Natural killer cell (primary cell): ENCODE data around the gene RGCC. TPM values are rescaled to one million over a fixed set of nuclear protein-coding genes. Genes with fewer than 3 reads are reported as not detected.

Source experiments
- ATAC-seq, 3 donors: fragments of 150-1000 bp in 2 of 3; fragments of 200-7000 bp in 1 of 3; cut with Tn5 transposase; 1 replicate in 1 of 3; 2 replicates in 2 of 3; pipeline ENCODE4 v1.10.0; 2021; ENCODE audit warnings: mild to moderate bottlenecking in 2 of 3, moderate library complexity in 2 of 3
- DNase-seq, 2 donors: peaks; one replicate each; pipeline versions ENCODE4 v3.0.0 to v3.0.0-alpha.2; 2013 to 2021; ENCODE audit warnings: mixed read lengths in 1 of 2
- H3K27ac ChIP-seq: one replicate; pipeline ENCODE4 v1.5.1; 2013; ENCODE audit warnings: mild to moderate bottlenecking, low read length
- H3K27me3 ChIP-seq: one replicate; pipeline ENCODE4 v1.6.1; 2013; ENCODE audit warnings: low read length; ENCODE audit not compliant: control insufficient read depth, insufficient read depth
- H3K36me3 ChIP-seq: one replicate; pipeline ENCODE4 v1.6.1; 2013; ENCODE audit warnings: low read length; ENCODE audit not compliant: control insufficient read depth, insufficient read depth
- H3K4me1 ChIP-seq: one replicate; pipeline ENCODE4 v1.6.1; 2013; ENCODE audit warnings: low read length; ENCODE audit not compliant: control insufficient read depth, insufficient read depth
- H3K4me3 ChIP-seq: one replicate; pipeline ENCODE4 v1.5.1; 2013; ENCODE audit warnings: low read length
- H3K9me3 ChIP-seq: one replicate; pipeline ENCODE4 v1.6.1; 2013; ENCODE audit warnings: low read length; ENCODE audit not compliant: control insufficient read depth, insufficient read depth
- H3K27ac Mint-ChIP-seq, 2 donors: one replicate each; pipeline ENCODE4 v1.8.0; 2022; ENCODE audit warnings: mild to moderate bottlenecking in 2 of 2, mixed read lengths in 2 of 2, moderate library complexity in 1 of 2
- H3K27me3 Mint-ChIP-seq, 2 donors: one replicate each; pipeline ENCODE4 v1.8.0; 2022; ENCODE audit warnings: low read depth in 2 of 2, mixed read lengths in 2 of 2
- H3K36me3 Mint-ChIP-seq: one replicate; pipeline ENCODE4 v1.8.0; 2022; ENCODE audit warnings: mixed read lengths
- H3K4me1 Mint-ChIP-seq, 2 donors: one replicate each; pipeline ENCODE4 v1.8.0; 2022; ENCODE audit warnings: mixed read lengths in 2 of 2
- H3K4me3 Mint-ChIP-seq: one replicate; pipeline ENCODE4 v1.8.0; 2022; ENCODE audit warnings: mild to moderate bottlenecking, moderate library complexity, mixed read lengths
- H3K9me3 Mint-ChIP-seq, 2 donors: one replicate each; pipeline ENCODE4 v1.8.0; 2022; ENCODE audit warnings: mixed read lengths in 2 of 2
- WGBS: methylation state at CpG from one replicate; pipeline ENCODE4 v1.1.7; 2013; ENCODE audit warnings: missing lambda C conversion rate; ENCODE audit not compliant: insufficient coverage; 5-methylcytosine and 5-hydroxymethylcytosine counted together
- intact Hi-C: fragments of 100-400 bp; cut with micrococcal nuclease; formaldehyde crosslinking; loops from one replicate; pipeline ENCODE4 v1.14.2; 2022
- total RNA-seq, 4 donors: library from RNA; stranded (reverse); fragments of 120-200 nt in 1 of 4; gene quantifications; one replicate each; pipeline versions ENCODE4 v1.2.3 to v1.2.4, GENCODE V29; 2013 to 2022
- TF ChIP-seq, protein P1 (sequence below): fragments of 200-600 bp; IDR thresholded peaks from one replicate; pipeline ENCODE4 v1.8.0; 2022; ENCODE audit warnings: antibody characterized with exemption

Gene RGCC
- total RNA-seq, 3 donors from 2014 or later (not counting 1 experiment from before 2014, with no cell fraction given), result 61.7 to 306 (median 85.4) TPM

DNA sequence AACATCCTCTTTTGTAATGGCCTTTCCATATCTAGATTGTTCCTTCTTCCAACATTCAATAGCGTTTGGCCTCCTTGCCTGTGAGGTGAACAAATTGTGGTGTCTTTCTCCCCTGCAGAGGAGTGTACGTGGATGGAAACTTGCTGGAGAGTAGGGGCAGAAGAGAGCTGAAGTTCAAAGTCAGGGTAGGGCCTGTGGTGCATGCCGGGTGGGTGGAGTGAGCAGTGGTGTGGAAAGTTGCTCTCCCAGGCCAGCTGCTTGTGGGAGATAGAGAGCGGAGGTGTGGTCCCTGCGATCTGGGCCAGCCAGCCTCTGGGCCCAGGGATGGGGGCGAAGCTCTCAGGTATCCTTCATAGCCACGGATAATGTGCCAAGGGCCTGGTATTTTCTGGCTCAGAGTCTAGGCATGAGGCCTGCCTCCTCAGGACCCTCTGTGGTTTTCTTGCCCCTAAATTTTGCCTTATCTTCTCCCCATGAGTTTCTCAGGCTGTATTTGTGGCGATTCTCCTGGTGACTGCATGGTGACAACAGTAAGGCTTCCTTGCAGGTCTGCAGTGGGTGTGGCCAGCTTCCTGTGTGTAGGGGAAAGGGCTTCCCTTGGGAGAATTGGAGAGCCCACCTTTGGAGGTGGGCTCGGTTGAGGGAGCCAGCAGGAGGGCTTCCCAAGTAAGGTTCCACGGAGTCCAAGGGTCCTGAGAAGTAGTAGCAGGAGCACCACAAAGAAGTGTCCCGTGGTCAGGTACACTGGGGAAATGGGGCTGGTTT lies 6.7 kb downstream of the RGCC start:
- Histone ChIP-seq H3K4me1 (peaks cover 46% of the 10 kb centered on the region), H3K36me3 (peaks cover 6% of the 10 kb centered on the region), H3K4me3 (no peak overlapping the region), H3K9me3 (no peaks in the 10 kb centered on the region), H3K27me3 (no peaks in the 10 kb centered on the region), H3K27ac (peak overlapping the region; percentile 81)
- peak overlapping the region; percentile 55 for H3K4me3 Mint-ChIP-seq
- no peaks in the 10 kb centered on the region for H3K27me3 Mint-ChIP-seq
- no peaks in the 10 kb centered on the region for H3K9me3 Mint-ChIP-seq
- peak in 1 of 2 donors; percentile 60 for DNase-seq
- 65% methylated on average over 11 of the region's 11 CpGs for WGBS
- no peak for ATAC-seq
- intact Hi-C loops, result loop anchor here (2.0 kb wide), 1 partner anchor 29 kb away; no protein-coding TSS in a partner anchor
- H3K4me1 Mint-ChIP-seq, result peaks cover 68 to 70% of the 10 kb centered on the region in 2 donors
- H3K27ac Mint-ChIP-seq, result peak overlapping the region; percentile 85 to 95
- no peaks in the 10 kb centered on the region for H3K36me3 Mint-ChIP-seq
- TF ChIP-seq, protein P1, sequence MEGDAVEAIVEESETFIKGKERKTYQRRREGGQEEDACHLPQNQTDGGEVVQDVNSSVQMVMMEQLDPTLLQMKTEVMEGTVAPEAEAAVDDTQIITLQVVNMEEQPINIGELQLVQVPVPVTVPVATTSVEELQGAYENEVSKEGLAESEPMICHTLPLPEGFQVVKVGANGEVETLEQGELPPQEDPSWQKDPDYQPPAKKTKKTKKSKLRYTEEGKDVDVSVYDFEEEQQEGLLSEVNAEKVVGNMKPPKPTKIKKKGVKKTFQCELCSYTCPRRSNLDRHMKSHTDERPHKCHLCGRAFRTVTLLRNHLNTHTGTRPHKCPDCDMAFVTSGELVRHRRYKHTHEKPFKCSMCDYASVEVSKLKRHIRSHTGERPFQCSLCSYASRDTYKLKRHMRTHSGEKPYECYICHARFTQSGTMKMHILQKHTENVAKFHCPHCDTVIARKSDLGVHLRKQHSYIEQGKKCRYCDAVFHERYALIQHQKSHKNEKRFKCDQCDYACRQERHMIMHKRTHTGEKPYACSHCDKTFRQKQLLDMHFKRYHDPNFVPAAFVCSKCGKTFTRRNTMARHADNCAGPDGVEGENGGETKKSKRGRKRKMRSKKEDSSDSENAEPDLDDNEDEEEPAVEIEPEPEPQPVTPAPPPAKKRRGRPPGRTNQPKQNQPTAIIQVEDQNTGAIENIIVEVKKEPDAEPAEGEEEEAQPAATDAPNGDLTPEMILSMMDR, result no peak

DNA sequence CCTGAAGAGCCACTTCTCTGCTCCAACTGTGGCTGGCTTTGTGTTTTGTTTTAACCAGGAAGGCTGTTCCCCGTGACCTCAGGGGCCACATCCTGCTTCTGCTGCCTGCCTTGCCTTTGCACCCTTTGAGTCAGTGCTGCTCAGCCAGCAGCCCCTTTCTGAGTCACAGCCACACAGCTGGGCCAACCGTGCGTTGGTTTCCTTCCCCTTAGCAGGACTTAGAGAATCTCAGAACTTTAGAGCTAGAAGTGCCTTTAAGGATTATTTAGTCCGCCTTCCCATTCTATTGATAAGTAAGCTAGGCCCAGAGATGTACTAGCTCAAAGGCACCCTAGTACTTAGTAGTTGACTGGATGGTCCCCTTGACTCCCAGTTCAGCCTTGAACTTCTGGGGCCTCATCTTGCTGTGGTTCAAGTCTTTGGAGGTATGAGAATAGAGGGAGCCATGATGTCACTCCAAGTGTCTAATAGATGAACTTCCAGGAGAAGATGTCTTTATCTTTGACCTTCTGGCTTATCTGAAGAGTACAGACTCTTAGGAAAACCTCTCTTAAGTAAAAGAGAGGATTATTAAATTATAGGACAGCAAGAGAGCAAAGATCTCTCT lies 8.0 kb downstream of the RGCC start:
- H3K27ac ChIP-seq, result peak overlapping the region; percentile 81
- H3K4me1 ChIP-seq, result peaks cover 44% of the 10 kb centered on the region
- H3K36me3 ChIP-seq, result peaks cover 14% of the 10 kb centered on the region
- peak overlapping the region; percentile 55 for H3K4me3 Mint-ChIP-seq
- H3K27me3 ChIP-seq, result no peaks in the 10 kb centered on the region
- H3K27me3 Mint-ChIP-seq, result no peaks in the 10 kb centered on the region
- DNase-seq (peak; percentile 79 to 94), ATAC-seq (peak; percentile 79 to 91 (median 87))
- H3K27ac Mint-ChIP-seq, result peak overlapping the region; percentile 85 to 95
- TF ChIP-seq, protein P1, result no peak
- intact Hi-C loops, result loop anchor here (1.0 to 2.0 kb wide), 2 partner anchors 8 to 27 kb away; partner anchors contain the start of gene RGCC
- H3K4me1 Mint-ChIP-seq, result peaks cover 54 to 57% of the 10 kb centered on the region in 2 donors
- H3K9me3 Mint-ChIP-seq, result no peaks in the 10 kb centered on the region
- WGBS, result 4% methylated on average over 4 of the region's 4 CpGs
- no peaks in the 10 kb centered on the region for H3K9me3 ChIP-seq
- H3K4me3 ChIP-seq, result no peak overlapping the region
- H3K36me3 Mint-ChIP-seq, result no peaks in the 10 kb centered on the region

DNA sequence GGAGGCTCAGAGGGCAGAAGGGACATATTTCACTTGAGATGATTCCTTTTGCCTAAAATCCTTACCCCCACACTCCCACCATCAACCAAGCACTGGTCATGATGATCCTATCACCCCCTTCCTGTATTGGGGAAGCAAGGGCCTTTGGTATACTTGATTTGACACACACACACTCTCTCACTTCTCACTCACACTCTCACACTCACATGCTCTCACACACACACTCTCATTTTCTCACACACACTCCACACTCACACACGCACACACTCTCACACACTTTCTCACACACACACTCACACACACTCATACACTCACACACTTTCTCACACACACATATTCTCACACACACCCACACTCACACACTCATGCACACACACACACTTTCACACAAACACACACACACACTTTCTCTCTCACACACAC lies 8.6 kb downstream of the RGCC start:
- intact Hi-C loops, result loop anchor here (1.0 to 2.0 kb wide), 2 partner anchors 9 to 27 kb away; partner anchors contain the start of gene RGCC
- WGBS, result 29% methylated on average over 1 of the region's 1 CpG
- no peaks in the 10 kb centered on the region for H3K9me3 ChIP-seq
- DNase-seq (peak in 1 of 2 donors; percentile 46), ATAC-seq (peak in 2 of 3 donors; percentile 4 to 5)
- no peaks in the 10 kb centered on the region for H3K27me3 ChIP-seq
- Mint-ChIP-seq H3K4me3 (peak overlapping the region; percentile 55), H3K27me3 (no peaks in the 10 kb centered on the region), H3K9me3 (no peaks in the 10 kb centered on the region), H3K4me1 (peaks cover 51 to 54% of the 10 kb centered on the region in 2 donors), H3K27ac (peak overlapping the region; percentile 85 to 95), H3K36me3 (no peaks in the 10 kb centered on the region)
- TF ChIP-seq, protein P1, result no peak
- H3K36me3 ChIP-seq, result peaks cover 16% of the 10 kb centered on the region
- peak overlapping the region; percentile 81 for H3K27ac ChIP-seq
- H3K4me1 ChIP-seq, result peaks cover 44% of the 10 kb centered on the region
- no peak overlapping the region for H3K4me3 ChIP-seq
